ENCODE results near the gene TTLL9.

The TTLL9 gene

GRCh38 chr20:31979713-31980426, 109.4 kb downstream of the TTLL9 start:
- DNase-seq (ENCODE audit: low read depth in 2 of 2), result no peak

GRCh38 chr20:31981784-31982183, 111.3 kb downstream of the TTLL9 start:
- DNase-seq (ENCODE audit: low read depth in 2 of 2), result no peak

- DNase-seq (ENCODE audit: low read depth in 2 of 2), result no peak
Observed at GRCh38 chr20:31984981-31985471, 114.6 kb downstream of the TTLL9 start.

- DNase-seq (ENCODE audit: low read depth in 2 of 2), result no peak
Observed at GRCh38 chr20:31987744-31988143, 117.3 kb downstream of the TTLL9 start.

- no peak for DNase-seq (ENCODE audit: low read depth in 2 of 2)
Observed at GRCh38 chr20:31988430-31989015, 118.1 kb downstream of the TTLL9 start.

- no peak for DNase-seq (ENCODE audit: low read depth in 2 of 2)
Observed at GRCh38 chr20:31989030-31989645, 118.7 kb downstream of the TTLL9 start.

DNA sequence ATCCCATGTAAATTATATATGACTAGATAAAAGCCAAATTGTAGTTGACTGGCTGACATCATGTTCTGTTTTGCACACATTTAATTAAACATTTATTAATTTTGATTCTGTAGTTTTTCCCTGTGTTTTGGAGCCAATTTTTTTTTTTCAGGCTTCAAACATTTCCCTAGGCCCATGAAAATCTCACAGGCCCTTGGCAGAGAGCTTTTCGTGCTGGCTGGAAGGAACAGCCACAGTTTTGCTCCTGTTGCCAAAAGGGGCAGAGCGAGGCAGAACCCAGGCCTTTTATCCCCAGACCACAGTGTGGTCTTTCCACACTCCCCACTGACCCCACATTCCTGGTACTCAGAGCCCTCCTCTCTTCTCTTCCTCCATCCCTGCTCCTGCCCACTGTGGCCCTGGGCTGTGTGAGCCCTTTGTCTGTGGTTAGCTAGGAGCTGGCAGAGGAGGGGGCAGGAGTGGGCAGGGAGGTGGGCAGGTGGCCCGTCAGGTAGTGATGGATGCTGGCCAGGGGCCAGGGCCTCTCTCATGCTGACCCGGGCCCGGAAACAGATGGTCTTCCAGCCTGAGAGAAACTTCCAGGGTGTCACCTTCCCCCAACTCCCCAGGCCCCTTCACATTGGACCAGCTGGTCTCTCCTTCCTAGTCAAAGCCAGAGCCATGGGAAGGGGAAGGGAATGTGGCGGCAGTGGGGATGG, 120.4 kb downstream of the TTLL9 start:
- DNase-seq (ENCODE audit: low read depth in 2 of 2), result no peak

- no peak for DNase-seq (ENCODE audit: low read depth in 2 of 2)
Observed at GRCh38 chr20:31991339-31991705, 120.9 kb downstream of the TTLL9 start.

GRCh38 chr20:31992086-31992485, 121.7 kb downstream of the TTLL9 start:
- no peak for DNase-seq (ENCODE audit: low read depth in 2 of 2)
